GM18526 (cell line): ENCODE data around the gene VSTM2B.

Experiments
- POLR2A ChIP-seq: IDR thresholded peaks from 3 replicates; pipeline ENCODE4 v1.6.1; 2011; ENCODE audit not compliant: insufficient read length; ENCODE audit errors: extremely low read depth

Gene VSTM2B

GRCh38 chr19:29489172-29489951, 36.4 kb upstream of the VSTM2B start:
- no peak for TF ChIP-seq POLR2A

- no peak for TF ChIP-seq POLR2A
Measured at GRCh38 chr19:29491491-29491890, 34.3 kb upstream of the VSTM2B start.

GRCh38 chr19:29491995-29492577, 33.7 kb upstream of the VSTM2B start:
- no peak for TF ChIP-seq POLR2A

GRCh38 chr19:29492769-29493168, 33.0 kb upstream of the VSTM2B start:
- TF ChIP-seq POLR2A: no peak

GRCh38 chr19:29495091-29495490, 30.7 kb upstream of the VSTM2B start:
- TF ChIP-seq POLR2A: no peak

GRCh38 chr19:29495901-29496441, 29.8 kb upstream of the VSTM2B start:
- TF ChIP-seq POLR2A: no peak

- no peak for TF ChIP-seq POLR2A
Measured at GRCh38 chr19:29497241-29497640, 28.6 kb upstream of the VSTM2B start.

GRCh38 chr19:29497686-29498436, 27.9 kb upstream of the VSTM2B start:
- no peak for TF ChIP-seq POLR2A

GRCh38 chr19:29499261-29499920, 26.4 kb upstream of the VSTM2B start:
- TF ChIP-seq POLR2A: no peak

GRCh38 chr19:29499921-29500590, 25.7 kb upstream of the VSTM2B start:
- no peak for TF ChIP-seq POLR2A

- no peak for TF ChIP-seq POLR2A
Measured at GRCh38 chr19:29501816-29502580, 23.8 kb upstream of the VSTM2B start.

GRCh38 chr19:29502581-29502850, 23.3 kb upstream of the VSTM2B start:
- TF ChIP-seq POLR2A: no peak

- TF ChIP-seq POLR2A: no peak
Measured at GRCh38 chr19:29503140-29503758, 22.5 kb upstream of the VSTM2B start.

GRCh38 chr19:29503785-29504184, 22.0 kb upstream of the VSTM2B start:
- TF ChIP-seq POLR2A: no peak
